B cell (primary cell): Measurements from ENCODE around the gene SERPINE1. TPM values are rescaled to one million over a fixed set of nuclear protein-coding genes. Genes with fewer than 3 reads are reported as not detected.
"Not testable (repeated sequence)": the region's sequence is repeated elsewhere in the genome, so short reads cannot be mapped to it uniquely, and the experiment has no call there.

Experiments used
- ATAC-seq: fragments of 200-7000 bp; cut with Tn5 transposase; one replicate; pipeline ENCODE4 v1.10.0; 2021; ENCODE audit warnings: low read depth, mild to moderate bottlenecking, moderate number of reproducible peaks, moderate library complexity
- CTCF ChIA-PET: fragments of 350-600 bp; sonication (Branson Sonifier 250); formaldehyde crosslinking; loops from one replicate; lab custom pipeline; 2021; ENCODE audit warnings: antibody characterized with exemption, inconsistent platforms; lab: Charles Lee
- POLR2A ChIA-PET: fragments of 350-600 bp; sonication (Branson Sonifier 250); formaldehyde crosslinking; loops from one replicate; lab custom pipeline; 2021; ENCODE audit warnings: antibody characterized with exemption; lab: Charles Lee
- DNase-seq: peaks from one replicate; pipeline ENCODE4 v3.0.0; 2013
- H2AFZ ChIP-seq: 2 replicates; pipeline ENCODE4 v1.6.1; 2012; ENCODE audit warnings: mild to moderate bottlenecking, low read depth, low read length; ENCODE audit not compliant: insufficient read depth, poor library complexity, severe bottlenecking
- H3K27ac ChIP-seq, 2 donors: 1 replicate in 1 of 2; 2 replicates in 1 of 2; pipeline ENCODE4 v1.5.1; 2012 to 2013; ENCODE audit warnings: low read length in 2 of 2, mild to moderate bottlenecking in 2 of 2, moderate library complexity in 1 of 2
- H3K27me3 ChIP-seq, 4 experiments: fragments of 200-600 bp in 1 of 4; sonication (generic) in 1 of 4; replicated peaks in 1 of 4; 1 replicate in 2 of 4; 2 replicates in 2 of 4; pipeline versions ENCODE4 v1.6.1 to v1.7.0; 2013 to 2016; ENCODE audit warnings: low read length in 3 of 4, mild to moderate bottlenecking in 2 of 4, mixed read lengths in 1 of 4, moderate library complexity in 1 of 4; ENCODE audit not compliant: insufficient read depth in 4 of 4, control insufficient read depth in 3 of 4; ENCODE audit errors: control extremely low read depth in 1 of 4
- H3K36me3 ChIP-seq, 2 experiments: replicated peaks in 1 of 2; 1 replicate in 1 of 2; 2 replicates in 1 of 2; pipeline versions ENCODE4 v1.6.1 to v1.7.1; 2013; ENCODE audit warnings: low read length in 1 of 2; ENCODE audit not compliant: insufficient read depth in 2 of 2, control insufficient read depth in 1 of 2; ENCODE audit errors: control extremely low read depth in 1 of 2, extremely low read depth in 1 of 2
- H3K4me1 ChIP-seq, 2 donors: fragments of 200-600 bp in 1 of 2; sonication (generic) in 1 of 2; 1 replicate in 1 of 2; 2 replicates in 1 of 2; pipeline versions ENCODE4 v1.5.1 to v1.6.1; 2013 to 2017; ENCODE audit warnings: low read length in 2 of 2; ENCODE audit not compliant: control insufficient read depth in 2 of 2, insufficient read depth in 2 of 2
- H3K4me2 ChIP-seq: replicated peaks from 2 replicates; pipeline ENCODE3; 2012; ENCODE audit warnings: mild to moderate bottlenecking, low read depth, low read length; ENCODE audit not compliant: poor library complexity, severe bottlenecking
- H3K4me3 ChIP-seq, 5 experiments: fragments of 200-600 bp in 1 of 5; sonication (generic) in 1 of 5; 1 replicate in 3 of 5; 2 replicates in 2 of 5; pipeline versions ENCODE4 v1.5.1 to v1.7.0; 2011 to 2016; ENCODE audit warnings: low read length in 4 of 5, mild to moderate bottlenecking in 4 of 5, low read depth in 2 of 5, control low read depth in 1 of 5, moderate library complexity in 1 of 5; ENCODE audit not compliant: insufficient read depth in 1 of 5; ENCODE audit errors: control extremely low read depth in 1 of 5, extremely low read depth in 1 of 5
- H3K79me2 ChIP-seq: fragments of 200-600 bp; sonication (generic); one replicate; pipeline ENCODE4 v1.6.0; 2016; ENCODE audit warnings: low read length; ENCODE audit not compliant: control insufficient read depth, insufficient read depth
- H3K9ac ChIP-seq: fragments of 200-600 bp; sonication (generic); 2 replicates; pipeline ENCODE4 v1.6.1; 2017; ENCODE audit warnings: mild to moderate bottlenecking, low read length, moderate library complexity
- H3K9me3 ChIP-seq, 3 donors: one replicate each; pipeline versions ENCODE4 v1.6.1 to v1.7.1; 2013; ENCODE audit warnings: low read length in 2 of 3; ENCODE audit not compliant: control insufficient read depth in 2 of 3, insufficient read depth in 1 of 3; ENCODE audit errors: control extremely low read depth in 1 of 3
- H4K20me1 ChIP-seq: 2 replicates; pipeline ENCODE4 v1.6.0; 2012; ENCODE audit warnings: mild to moderate bottlenecking, low read length; ENCODE audit not compliant: insufficient read depth, control insufficient read depth, poor library complexity, severe bottlenecking
- H3K27ac Mint-ChIP-seq: one replicate; pipeline ENCODE4 v1.8.0; 2021; ENCODE audit warnings: mixed read lengths
- H3K27me3 Mint-ChIP-seq: one replicate; pipeline ENCODE4 v1.8.0; 2021; ENCODE audit warnings: mixed read lengths
- H3K4me1 Mint-ChIP-seq: one replicate; pipeline ENCODE4 v1.8.0; 2021; ENCODE audit warnings: mixed read lengths
- H3K4me3 Mint-ChIP-seq: one replicate; pipeline ENCODE4 v1.8.0; 2021; ENCODE audit warnings: mixed read lengths
- H3K9me3 Mint-ChIP-seq: one replicate; pipeline ENCODE4 v1.8.0; 2022; ENCODE audit warnings: mixed read lengths; ENCODE audit not compliant: insufficient read depth
- CTCF ChIP-seq: fragments of 200-600 bp; IDR thresholded peaks from one replicate; pipeline ENCODE4 v1.8.0; 2022; ENCODE audit warnings: antibody characterized with exemption, mild to moderate bottlenecking
- EZH2 ChIP-seq: IDR thresholded peaks from 2 replicates; pipeline ENCODE4 v1.6.1; 2012; ENCODE audit warnings: borderline replicate concordance, low read depth, mild to moderate bottlenecking, moderate library complexity, low read length; ENCODE audit not compliant: insufficient read depth, poor library complexity, severe bottlenecking
- WGBS: methylation state at CpG from one replicate; pipeline ENCODE4 v1.1.5; 2013; ENCODE audit warnings: missing lambda C conversion rate; ENCODE audit not compliant: insufficient coverage; 5-methylcytosine and 5-hydroxymethylcytosine counted together
- intact Hi-C: fragments of 100-400 bp; cut with micrococcal nuclease; formaldehyde crosslinking; loops from one replicate; pipeline ENCODE4 v1.10.0; 2022
- polyA plus RNA-seq: library from polyadenylated mRNA; depleted of rRNA; stranded (reverse); fragments of >200 nt; gene quantifications from 2 replicates; pipeline ENCODE4 v1.2.3, GENCODE V29; 2012
- total RNA-seq, 2 donors: library from RNA; stranded (reverse); fragments of 120-200 nt in 1 of 2; gene quantifications; 1 replicate in 1 of 2; 2 replicates in 1 of 2; pipeline versions ENCODE4 v1.2.3 to v1.2.4, GENCODE V29; 2013 to 2022

Gene SERPINE1
- total and polyA plus RNA-seq, 2 donors (not counting 1 experiment from before 2014, with no cell fraction given): 0.07 to 0.09 TPM

DNA sequence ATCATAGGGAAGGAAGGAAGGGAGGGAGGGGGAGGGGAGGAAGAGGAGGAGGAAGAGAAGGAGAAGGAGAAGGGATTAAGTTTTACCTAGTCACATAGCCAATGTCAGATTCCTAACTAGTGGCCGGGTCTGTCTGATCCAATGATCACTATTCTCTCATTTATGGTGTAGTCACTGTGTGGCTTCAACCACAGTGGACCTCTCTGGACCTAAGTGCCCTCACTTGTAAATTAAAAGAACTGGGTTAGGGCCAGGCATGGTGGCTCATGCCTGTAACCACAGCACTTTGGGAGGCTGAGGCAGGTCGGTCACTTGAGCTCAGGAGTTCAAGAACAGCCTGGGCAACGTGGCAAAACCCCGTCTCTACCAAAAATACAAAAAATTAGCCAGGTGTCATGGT is 6.6 kb upstream of the SERPINE1 start:
- Histone ChIP-seq H3K9ac (no peak overlapping the region), H3K4me2 (no peak overlapping the region), H3K79me2 (no peaks in the 10 kb centered on the region), H3K27me3 (peaks cover 0 to 8% (median 1%) of the 10 kb centered on the region in 4 experiments), H3K36me3 (no peaks in the 10 kb centered on the region), H3K9me3 (peaks cover 0 to 4% (median 0%) of the 10 kb centered on the region in 3 donors), H3K4me3 (no peak overlapping the region), H4K20me1 (no peaks in the 10 kb centered on the region), H2AFZ (no peak overlapping the region), H3K4me1 (peaks cover 9 to 11% of the 10 kb centered on the region in 2 donors), H3K27ac (no peak overlapping the region)
- intact Hi-C loops: no loop called here
- TF ChIP-seq CTCF (no peak), EZH2 (no peak)
- H3K4me1 Mint-ChIP-seq: peaks cover 21% of the 10 kb centered on the region
- DNase-seq (no peak), ATAC-seq (no peak)
- H3K9me3 Mint-ChIP-seq: no peaks in the 10 kb centered on the region
- CTCF ChIA-PET: interaction anchor here (0.9 to 1.3 kb wide), 2 partner anchors 24 to 43 kb away, joined by 3 to 4 read pairs; no protein-coding TSS in a partner anchor
- whole genome bisulfite sequencing: no CpG with 5 or more reads among the region's 4 CpGs
- H3K27me3 Mint-ChIP-seq: peaks cover 22% of the 10 kb centered on the region
- no peak overlapping the region for H3K4me3 Mint-ChIP-seq
- H3K27ac Mint-ChIP-seq: no peak overlapping the region
- POLR2A ChIA-PET: no interaction called here

DNA sequence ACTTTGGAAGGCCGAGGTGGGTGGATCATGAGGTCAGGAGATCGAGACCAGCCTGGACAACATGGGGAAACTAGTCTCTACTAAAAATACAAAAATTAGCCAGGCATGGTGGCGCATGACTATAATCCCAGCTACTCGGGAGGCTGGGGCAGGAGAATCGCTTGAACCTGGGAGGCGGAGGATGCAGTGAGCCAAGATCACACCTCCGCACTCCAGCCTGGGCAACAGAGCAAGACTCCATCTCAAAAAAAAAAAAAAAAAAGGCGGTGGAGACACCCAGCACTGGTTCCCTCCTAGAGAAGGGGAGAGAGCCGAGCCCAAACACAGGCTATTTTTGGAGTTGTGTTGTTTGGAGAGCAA is 5.3 kb upstream of the SERPINE1 start:
- H3K9me3 Mint-ChIP-seq, DNase-seq, H3K9me3 ChIP-seq, POLR2A ChIA-PET, ATAC-seq, H4K20me1 ChIP-seq, CTCF ChIA-PET, H3K79me2 ChIP-seq, H3K27ac ChIP-seq, H3K36me3 ChIP-seq, H3K9ac ChIP-seq, intact Hi-C loops, H3K27ac Mint-ChIP-seq: not testable (repeated sequence)
- Histone ChIP-seq H3K27me3 (peaks cover 0 to 16% (median 1%) of the 10 kb centered on the region in 4 experiments), H3K4me1 (peaks cover 16 to 19% of the 10 kb centered on the region in 2 donors), H3K4me3 (peak overlapping the region in 2 of 5 experiments; percentile 6 to 38), H3K4me2 (peak overlapping the region; percentile 79), H2AFZ (peak overlapping the region; percentile 98)
- 100% methylated on average over 1 of the region's 9 CpGs for WGBS
- peak overlapping the region; percentile 72 for H3K4me3 Mint-ChIP-seq
- H3K4me1 Mint-ChIP-seq: peaks cover 33% of the 10 kb centered on the region
- H3K27me3 Mint-ChIP-seq: peaks cover 27% of the 10 kb centered on the region
